GM21576 (cell line): Measurements from ENCODE around the gene BUB1B.

Source experiments
- ATAC-seq: cut with Tn5 transposase; IDR thresholded peaks from one replicate; pipeline ENCODE4 v1.9.1; 2021; ENCODE audit warnings: mild to moderate bottlenecking, moderate library complexity; ENCODE audit not compliant: unreplicated experiment

The BUB1B gene

GRCh38 chr15:40239693-40240618 is 79.1 kb downstream of the BUB1B start:
- no peak for ATAC-seq

- no peak for ATAC-seq
These were observed 79.9 kb downstream of the BUB1B start for GRCh38 chr15:40240619-40241221.

GRCh38 chr15:40241269-40242212 is 80.7 kb downstream of the BUB1B start:
- no peak for ATAC-seq

- no peak for ATAC-seq
These were observed 81.3 kb downstream of the BUB1B start for GRCh38 chr15:40242213-40242599.

- no peak for ATAC-seq
These were observed 81.7 kb downstream of the BUB1B start for GRCh38 chr15:40242601-40243000.

- no peak for ATAC-seq
These were observed 82.4 kb downstream of the BUB1B start for GRCh38 chr15:40243126-40243810.

- no peak for ATAC-seq
These were observed 84.2 kb downstream of the BUB1B start for GRCh38 chr15:40244961-40245523.

- ATAC-seq, result no peak
These were observed 85.0 kb downstream of the BUB1B start for GRCh38 chr15:40245666-40246450.

- no peak for ATAC-seq
These were observed 85.8 kb downstream of the BUB1B start for GRCh38 chr15:40246496-40247280.

GRCh38 chr15:40247406-40247971 is 86.6 kb downstream of the BUB1B start:
- no peak for ATAC-seq

- no peak for ATAC-seq
These were observed 87.3 kb downstream of the BUB1B start for GRCh38 chr15:40248006-40248783.

GRCh38 chr15:40249477-40250303 is 88.8 kb downstream of the BUB1B start:
- no peak for ATAC-seq

GRCh38 chr15:40250304-40250656 is 89.4 kb downstream of the BUB1B start:
- ATAC-seq, result no peak

GRCh38 chr15:40250771-40251483 is 90.1 kb downstream of the BUB1B start:
- ATAC-seq, result no peak

- ATAC-seq, result no peak
These were observed 90.7 kb downstream of the BUB1B start for GRCh38 chr15:40251486-40252140.

GRCh38 chr15:40252141-40252437 is 91.2 kb downstream of the BUB1B start:
- no peak for ATAC-seq
